Fibroblast of villous mesenchyme (primary cell): Measurements from ENCODE around the gene UBXN1. TPM values are rescaled to one million over a fixed set of nuclear protein-coding genes. Genes with fewer than 3 reads are reported as not detected.
A peak's percentile ranks its signal among the peaks of the same experiment; 100 is the strongest.

Experiments
- DNase-seq: peaks from one replicate; pipeline ENCODE4 v3.0.0-alpha.2; 2010; ENCODE audit warnings: low read depth
- H3K4me3 ChIP-seq: 2 replicates; pipeline ENCODE4 v1.5.1; 2011; ENCODE audit warnings: low read depth, mild to moderate bottlenecking, low read length
- small RNA-seq: library from RNA; depleted of rRNA; stranded (forward); fragments of <200 nt; gene quantifications from one replicate; pipeline ENCODE3, GENCODE V24; 2012
- total RNA-seq: library from RNA; depleted of rRNA; stranded (reverse); fragments of >200 nt; gene quantifications from 2 replicates; pipeline ENCODE4 v1.2.3, GENCODE V29; 2012
- TF ChIP-seq, protein P1 (sequence below): IDR thresholded peaks from 2 replicates; pipeline ENCODE4 v1.5.1; 2012; ENCODE audit warnings: low read depth, mild to moderate bottlenecking, low read length; ENCODE audit not compliant: insufficient read depth

Gene UBXN1
- total RNA-seq, 1 donor, result 52.7 TPM

DNA sequence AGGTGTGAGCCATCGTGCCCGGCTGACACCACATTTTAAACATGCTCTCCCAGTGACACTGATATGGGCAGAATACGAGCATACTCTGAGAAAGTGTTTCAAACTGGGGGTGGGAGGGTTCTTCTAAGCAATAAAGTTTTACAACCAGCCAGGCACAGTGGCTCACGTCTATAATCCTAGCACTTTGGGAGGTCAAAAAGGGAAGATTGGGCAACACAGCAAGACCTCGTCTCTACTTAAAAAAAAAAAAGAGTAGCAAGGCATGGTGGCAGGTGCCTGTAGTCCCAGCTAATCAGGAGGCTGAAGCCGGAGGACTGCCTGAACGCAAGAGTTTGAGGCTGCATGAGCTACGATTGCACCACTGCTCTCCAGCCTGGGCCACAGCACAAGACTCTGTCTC, 34.7 kb downstream of the UBXN1 start:
- TF ChIP-seq, protein P1, sequence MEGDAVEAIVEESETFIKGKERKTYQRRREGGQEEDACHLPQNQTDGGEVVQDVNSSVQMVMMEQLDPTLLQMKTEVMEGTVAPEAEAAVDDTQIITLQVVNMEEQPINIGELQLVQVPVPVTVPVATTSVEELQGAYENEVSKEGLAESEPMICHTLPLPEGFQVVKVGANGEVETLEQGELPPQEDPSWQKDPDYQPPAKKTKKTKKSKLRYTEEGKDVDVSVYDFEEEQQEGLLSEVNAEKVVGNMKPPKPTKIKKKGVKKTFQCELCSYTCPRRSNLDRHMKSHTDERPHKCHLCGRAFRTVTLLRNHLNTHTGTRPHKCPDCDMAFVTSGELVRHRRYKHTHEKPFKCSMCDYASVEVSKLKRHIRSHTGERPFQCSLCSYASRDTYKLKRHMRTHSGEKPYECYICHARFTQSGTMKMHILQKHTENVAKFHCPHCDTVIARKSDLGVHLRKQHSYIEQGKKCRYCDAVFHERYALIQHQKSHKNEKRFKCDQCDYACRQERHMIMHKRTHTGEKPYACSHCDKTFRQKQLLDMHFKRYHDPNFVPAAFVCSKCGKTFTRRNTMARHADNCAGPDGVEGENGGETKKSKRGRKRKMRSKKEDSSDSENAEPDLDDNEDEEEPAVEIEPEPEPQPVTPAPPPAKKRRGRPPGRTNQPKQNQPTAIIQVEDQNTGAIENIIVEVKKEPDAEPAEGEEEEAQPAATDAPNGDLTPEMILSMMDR, result no peak
- DNase-seq, result peak; percentile 72
- no peak overlapping the region for H3K4me3 ChIP-seq

DNA sequence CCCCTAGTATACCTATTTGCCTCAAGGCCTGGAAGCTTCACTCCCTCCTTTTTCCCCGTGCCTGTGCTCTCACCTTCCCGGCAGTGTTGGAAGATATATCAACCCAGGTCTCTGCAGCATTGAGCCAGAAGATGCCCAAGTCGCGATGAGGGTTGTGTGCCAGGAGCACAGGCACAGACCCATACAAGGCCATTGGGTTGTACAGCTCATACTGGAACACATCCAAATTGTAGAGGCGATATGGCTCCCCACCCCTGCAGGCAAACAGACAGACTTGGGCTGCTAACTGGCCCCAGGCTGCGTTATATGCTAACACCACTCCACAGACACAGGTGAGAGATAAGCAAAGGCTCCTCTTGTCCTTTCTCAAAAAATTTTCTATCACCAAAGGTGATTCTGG, 46.4 kb downstream of the UBXN1 start:
- TF ChIP-seq, protein P1, result no peak
- DNase-seq, result no peak
- H3K4me3 ChIP-seq, result no peak overlapping the region

GRCh38 chr11:62627713-62628112, 51.2 kb downstream of the UBXN1 start:
- H3K4me3 ChIP-seq, result no peak overlapping the region
- no peak for DNase-seq
- TF ChIP-seq, protein P1, result no peak

Small RNA genes lying within 50 kb of the gene (small RNA-seq; reads per million reads assigned to genes)
- not detected for gene SNORA57

Other genes starting within 250 kb of the UBXN1 start
- gene AHNAK, start 132.3 kb downstream of the UBXN1 start, total RNA-seq, result 474 and 514 TPM in 2 replicates
- gene EEF1G, start 105.2 kb downstream of the UBXN1 start, total RNA-seq, result 876 and 1,014 TPM in 2 replicates
- gene TUT1, start 87.5 kb downstream of the UBXN1 start, total RNA-seq, result 4.3 and 5.2 TPM in 2 replicates
- gene MTA2, start 77.2 kb downstream of the UBXN1 start, total RNA-seq, result 145 and 197 TPM in 2 replicates
- 15.5 and 21.6 TPM in 2 replicates for gene EML3, start 66.3 kb downstream of the UBXN1 start, total RNA-seq
- gene ROM1, start 65.8 kb downstream of the UBXN1 start, total RNA-seq, result 2.9 and 3.0 TPM in 2 replicates
- 35.4 and 36.3 TPM in 2 replicates for gene B3GAT3, start 57.1 kb downstream of the UBXN1 start, total RNA-seq
- 178 and 211 TPM in 2 replicates for gene GANAB, start 32.5 kb downstream of the UBXN1 start, total RNA-seq
- gene INTS5, start 25.8 kb downstream of the UBXN1 start, total RNA-seq, result 20.7 and 21.6 TPM in 2 replicates
- 23.7 and 27.7 TPM in 2 replicates for gene C11orf98, start 13.9 kb downstream of the UBXN1 start, total RNA-seq
- 4.5 and 7.8 TPM in 2 replicates for gene CSKMT, start 13.8 kb downstream of the UBXN1 start, total RNA-seq
- gene UQCC3, start 7.4 kb downstream of the UBXN1 start, total RNA-seq, result 6.5 and 10.0 TPM in 2 replicates
- gene LBHD1, start 6.8 kb downstream of the UBXN1 start, total RNA-seq, result 4.3 and 7.4 TPM in 2 replicates
- gene LRRN4CL, start 10.5 kb upstream of the UBXN1 start, total RNA-seq, result 6.9 and 15.5 TPM in 2 replicates
- 53.5 and 59.3 TPM in 2 replicates for gene BSCL2, start 28.4 kb upstream of the UBXN1 start, total RNA-seq
- gene GNG3, start 28.6 kb upstream of the UBXN1 start, total RNA-seq, result not detected in 2 replicates
- gene HNRNPUL2, start 48.4 kb upstream of the UBXN1 start, total RNA-seq, result 15.5 and 17.3 TPM in 2 replicates
- gene TTC9C, start 49.4 kb upstream of the UBXN1 start, total RNA-seq, result 28.0 and 36.7 TPM in 2 replicates
- gene ZBTB3, start 75.1 kb upstream of the UBXN1 start, total RNA-seq, result 12.9 and 13.4 TPM in 2 replicates
- gene POLR2G, start 82.5 kb upstream of the UBXN1 start, total RNA-seq, result 45.8 and 55.7 TPM in 2 replicates
- 16.8 and 22.2 TPM in 2 replicates for gene TAF6L, start 92.3 kb upstream of the UBXN1 start, total RNA-seq
- gene TMEM179B, start 108.3 kb upstream of the UBXN1 start, total RNA-seq, result 38.0 and 45.8 TPM in 2 replicates
- gene TMEM223, start 112.9 kb upstream of the UBXN1 start, total RNA-seq, result 14.5 and 14.7 TPM in 2 replicates
- gene NXF1, start 126.4 kb upstream of the UBXN1 start, total RNA-seq, result 28.3 and 33.2 TPM in 2 replicates
- 35.1 and 47.5 TPM in 2 replicates for gene STX5, start 153.0 kb upstream of the UBXN1 start, total RNA-seq
- gene TEX54, start 153.8 kb upstream of the UBXN1 start, total RNA-seq, result not detected in 2 replicates
- 36.1 and 39.7 TPM in 2 replicates for gene WDR74, start 160.5 kb upstream of the UBXN1 start, total RNA-seq
- 117 and 190 TPM in 2 replicates for gene SLC3A2, start 201.8 kb upstream of the UBXN1 start, total RNA-seq
- gene CHRM1, start 242.3 kb upstream of the UBXN1 start, total RNA-seq, result not detected in 2 replicates